ENCODE measurements around the gene GADL1. TPM values are rescaled to one million over a fixed set of nuclear protein-coding genes. Genes with fewer than 3 reads are reported as not detected.

The GADL1 gene
- total and polyA plus RNA-seq, 2 experiments from 2014 or later: not detected

- no peaks in the 10 kb centered on the region for H3K79me2 ChIP-seq (ENCODE audit: insufficient read depth)
- no peaks in the 10 kb centered on the region for H3K9me3 ChIP-seq (ENCODE audit: low read depth)
- 0 out of 2 replicates have a peak, but pooled peaks cover 5% of the 10 kb centered on the region for H3K36me3 ChIP-seq (ENCODE audit: low read depth)
- no peak overlapping the region for H3K4me2 ChIP-seq (ENCODE audit: unreplicated experiment)
- no peak overlapping the region for H3K4me3 ChIP-seq
- 82% methylated on average over 9 of the region's 9 CpGs for WGBS, 2 experiments (ENCODE audit: low coverage in 1 of 2, low lambda C conversion rate in 2 of 2, missing lambda C conversion rate in 2 of 2)
- TF ChIP-seq EZH2phosphoT487 (IDR thresholded peaks at IDR 0.05; ENCODE audit: insufficient read depth, low read depth) (no peak), EZH2 (IDR thresholded peaks at IDR 0.05; ENCODE audit: insufficient read depth, poor library complexity, severe bottlenecking) (no peak)
- no peak overlapping the region for H3K27ac ChIP-seq
- H3K27me3 ChIP-seq (replicated peaks; ENCODE audit: insufficient read depth): no peaks in the 10 kb centered on the region
- no peaks in the 10 kb centered on the region for H3K4me1 ChIP-seq (ENCODE audit: insufficient read depth)
- no peak for DNase-seq
- no peaks in the 10 kb centered on the region for H3K9me2 ChIP-seq (ENCODE audit: insufficient read depth)
- no peak overlapping the region for H2AFZ ChIP-seq
- in situ Hi-C loops (cut with MboI): no loop called here
- H3K9ac ChIP-seq: no peak overlapping the region
- H4K20me1 ChIP-seq (ENCODE audit: insufficient read depth): no peaks in the 10 kb centered on the region
- peaks cover 20% of the 10 kb centered on the region; the same call in 1 of the 2 replicates for H3F3A ChIP-seq (ENCODE audit: insufficient read depth)
Measured at GRCh38 chr3:30704931-30705890, 189.2 kb downstream of the GADL1 start.

- DNase-seq: no peak
- Histone ChIP-seq H3K36me3 (ENCODE audit: low read depth) (0 out of 2 replicates have a peak, but pooled peaks cover 11% of the 10 kb centered on the region), H3K79me2 (ENCODE audit: insufficient read depth) (no peaks in the 10 kb centered on the region), H2AFZ (no peak overlapping the region), H3K27ac (no peak overlapping the region), H3K4me3 (no peak overlapping the region), H3K9ac (no peak overlapping the region), H3K4me1 (ENCODE audit: insufficient read depth) (no peaks in the 10 kb centered on the region), H3K4me2 (ENCODE audit: unreplicated experiment) (no peak overlapping the region), H3F3A (ENCODE audit: insufficient read depth) (peaks cover 20% of the 10 kb centered on the region; the same call in 1 of the 2 replicates), H3K27me3 (replicated peaks; ENCODE audit: insufficient read depth) (no peaks in the 10 kb centered on the region), H3K9me3 (ENCODE audit: low read depth) (no peaks in the 10 kb centered on the region), H4K20me1 (ENCODE audit: insufficient read depth) (no peaks in the 10 kb centered on the region), H3K9me2 (ENCODE audit: insufficient read depth) (no peaks in the 10 kb centered on the region)
- WGBS, 2 experiments (ENCODE audit: low coverage in 1 of 2, low lambda C conversion rate in 2 of 2, missing lambda C conversion rate in 2 of 2): 93 to 97% methylated on average over 2 of the region's 2 CpGs
- TF ChIP-seq EZH2phosphoT487 (IDR thresholded peaks at IDR 0.05; ENCODE audit: insufficient read depth, low read depth) (no peak), EZH2 (IDR thresholded peaks at IDR 0.05; ENCODE audit: insufficient read depth, poor library complexity, severe bottlenecking) (no peak)
- in situ Hi-C loops (cut with MboI): no loop called here
Measured at GRCh38 chr3:30702828-30703397, 191.5 kb downstream of the GADL1 start.

GRCh38 chr3:30702038-30702827 is 192.2 kb downstream of the GADL1 start:
- TF ChIP-seq EZH2 (IDR thresholded peaks at IDR 0.05; ENCODE audit: insufficient read depth, poor library complexity, severe bottlenecking) (no peak), EZH2phosphoT487 (IDR thresholded peaks at IDR 0.05; ENCODE audit: insufficient read depth, low read depth) (no peak)
- Histone ChIP-seq H3K36me3 (ENCODE audit: low read depth) (peaks cover 18% of the 10 kb centered on the region; the same call in 1 of the 2 replicates), H3K9ac (no peak overlapping the region), H3K9me2 (ENCODE audit: insufficient read depth) (no peaks in the 10 kb centered on the region), H4K20me1 (ENCODE audit: insufficient read depth) (no peaks in the 10 kb centered on the region), H3K4me2 (ENCODE audit: unreplicated experiment) (no peak overlapping the region), H3K27me3 (replicated peaks; ENCODE audit: insufficient read depth) (no peaks in the 10 kb centered on the region), H3K9me3 (ENCODE audit: low read depth) (no peaks in the 10 kb centered on the region), H3K27ac (no peak overlapping the region), H2AFZ (no peak overlapping the region), H3K79me2 (ENCODE audit: insufficient read depth) (no peaks in the 10 kb centered on the region), H3K4me3 (no peak overlapping the region), H3K4me1 (ENCODE audit: insufficient read depth) (no peaks in the 10 kb centered on the region), H3F3A (ENCODE audit: insufficient read depth) (peaks cover 20% of the 10 kb centered on the region; the same call in 1 of the 2 replicates)
- in situ Hi-C loops (cut with MboI): no loop called here
- DNase-seq: no peak

- no peak overlapping the region for H3K4me2 ChIP-seq (ENCODE audit: unreplicated experiment)
- no peak for TF ChIP-seq EZH2phosphoT487 (IDR thresholded peaks at IDR 0.05; ENCODE audit: insufficient read depth, low read depth)
- no peak for TF ChIP-seq EZH2 (IDR thresholded peaks at IDR 0.05; ENCODE audit: insufficient read depth, poor library complexity, severe bottlenecking)
- 96 to 97% methylated on average over 3 of the region's 3 CpGs for WGBS, 2 experiments (ENCODE audit: low coverage in 1 of 2, low lambda C conversion rate in 2 of 2, missing lambda C conversion rate in 2 of 2)
Measured at GRCh38 chr3:30700702-30701321, 193.6 kb downstream of the GADL1 start.

More at GRCh38 chr3:30700702-30701321, 193.6 kb downstream of the GADL1 start:
- Histone ChIP-seq H3K9me3 (ENCODE audit: low read depth) (no peaks in the 10 kb centered on the region), H3F3A (ENCODE audit: insufficient read depth) (peaks cover 20% of the 10 kb centered on the region; the same call in 1 of the 2 replicates), H3K27ac (no peak overlapping the region), H2AFZ (no peak overlapping the region), H3K4me1 (ENCODE audit: insufficient read depth) (no peaks in the 10 kb centered on the region), H3K79me2 (ENCODE audit: insufficient read depth) (no peaks in the 10 kb centered on the region), H3K4me3 (no peak overlapping the region), H3K9me2 (ENCODE audit: insufficient read depth) (no peaks in the 10 kb centered on the region), H3K9ac (no peak overlapping the region), H4K20me1 (ENCODE audit: insufficient read depth) (no peaks in the 10 kb centered on the region), H3K27me3 (replicated peaks; ENCODE audit: insufficient read depth) (no peaks in the 10 kb centered on the region), H3K36me3 (ENCODE audit: low read depth) (peaks cover 23% of the 10 kb centered on the region)
- no peak for DNase-seq
- in situ Hi-C loops (cut with MboI): no loop called here
